Right renal pelvis (tissue), 4 donors: ENCODE results near the gene LRIT1. TPM values are rescaled to one million over a fixed set of nuclear protein-coding genes. Genes with fewer than 3 reads are reported as not detected.
A peak's percentile ranks its signal among the peaks of the same experiment; 100 is the strongest.

Experiments
- DNase-seq, 4 donors: peaks; one replicate each; pipeline ENCODE4 v3.0.0-alpha.2; 2013; ENCODE audit warnings: low read depth in 4 of 4, low spot score in 3 of 4, missing footprints in 1 of 4
- polyA plus RNA-seq, 4 donors: library from polyadenylated mRNA; unstranded; fragments of 120-200 nt; gene quantifications; one replicate each; pipeline ENCODE4 v1.2.1, GENCODE V29; 2013; ENCODE audit not compliant: insufficient read length in 4 of 4

The LRIT1 gene
- polyA plus RNA-seq, 4 donors: not detected

DNA sequence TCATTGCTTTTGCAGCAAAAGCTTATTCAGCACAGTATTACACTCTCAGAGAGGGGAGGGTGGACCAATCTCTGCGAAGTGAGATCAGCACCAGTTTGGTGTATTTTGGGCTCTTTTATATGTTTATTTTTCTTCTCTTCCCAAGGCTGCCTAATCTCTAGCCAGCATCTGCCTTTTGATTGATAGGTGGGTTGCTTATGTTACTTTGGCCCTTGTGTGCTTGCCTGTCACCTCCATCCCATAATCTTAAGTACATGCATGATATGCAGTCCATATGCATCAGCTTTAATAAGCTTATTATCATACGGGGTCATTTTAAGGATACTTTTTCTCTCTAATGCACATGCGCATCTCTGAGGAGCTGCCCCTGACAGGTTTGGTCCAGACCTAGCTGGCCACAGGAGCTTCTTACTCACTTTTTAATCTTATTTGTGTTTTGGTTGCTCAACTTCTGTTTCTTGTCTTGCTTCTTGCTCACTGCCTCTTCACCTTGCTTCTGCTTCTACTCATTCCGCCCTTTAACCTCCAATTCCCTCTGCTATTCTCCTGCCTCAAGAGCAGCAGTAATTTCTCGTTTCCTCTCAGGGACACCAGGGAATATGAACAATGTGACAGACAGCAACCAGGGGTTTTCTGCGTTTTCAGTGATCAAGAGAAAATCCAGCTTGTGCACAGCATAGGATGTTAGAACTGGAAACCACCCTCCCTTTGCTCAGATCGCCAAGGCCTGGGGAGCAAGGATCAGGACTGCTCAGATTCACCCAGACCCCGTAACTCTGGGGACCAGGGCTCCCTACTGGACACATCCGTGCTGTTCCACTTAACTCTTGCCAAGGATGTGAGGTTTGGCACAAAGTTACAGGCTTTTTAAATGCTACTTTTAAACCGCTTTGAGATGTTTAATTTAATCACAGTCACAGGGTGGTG, 13.5 kb upstream of the LRIT1 start:
- DNase-seq: no peak

DNA sequence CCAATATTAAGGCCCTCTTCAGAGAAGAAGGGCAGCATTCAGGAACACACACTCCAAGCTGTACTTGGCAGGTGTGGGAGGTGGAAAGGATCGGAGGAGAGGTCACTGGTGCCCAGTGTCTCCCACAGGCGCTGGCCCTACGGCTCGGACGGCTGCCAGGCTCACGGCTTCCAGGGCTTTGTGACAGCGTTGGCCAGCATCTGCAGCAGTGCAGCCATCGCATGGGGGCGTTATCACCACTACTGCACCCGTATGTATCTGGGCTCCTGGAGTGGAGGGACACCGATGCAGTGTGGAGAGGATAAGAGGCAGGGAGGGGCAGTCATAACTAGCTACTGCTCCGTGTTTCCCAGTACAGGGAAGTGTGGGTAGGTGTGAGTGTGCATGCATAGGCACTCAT, 7.4 kb upstream of the LRIT1 start:
- no peak for DNase-seq

DNA sequence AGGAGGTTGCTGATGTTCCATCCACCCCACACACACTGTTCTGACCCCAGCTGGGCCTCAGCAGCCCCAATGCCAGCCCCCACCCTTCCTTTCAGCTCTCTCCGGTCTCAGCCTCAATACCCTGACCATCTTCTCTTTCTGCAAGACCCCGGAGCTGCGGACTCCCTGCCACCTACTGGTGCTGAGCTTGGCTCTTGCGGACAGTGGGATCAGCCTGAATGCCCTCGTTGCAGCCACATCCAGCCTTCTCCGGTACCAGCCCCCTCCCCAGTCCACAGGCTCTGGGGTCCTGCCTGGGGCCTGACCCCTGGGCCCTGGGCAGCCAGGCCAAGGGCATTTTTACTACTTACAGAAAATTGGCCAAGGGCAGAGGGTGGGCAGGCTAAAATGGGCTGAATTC, 6.2 kb upstream of the LRIT1 start:
- no peak for DNase-seq

DNA sequence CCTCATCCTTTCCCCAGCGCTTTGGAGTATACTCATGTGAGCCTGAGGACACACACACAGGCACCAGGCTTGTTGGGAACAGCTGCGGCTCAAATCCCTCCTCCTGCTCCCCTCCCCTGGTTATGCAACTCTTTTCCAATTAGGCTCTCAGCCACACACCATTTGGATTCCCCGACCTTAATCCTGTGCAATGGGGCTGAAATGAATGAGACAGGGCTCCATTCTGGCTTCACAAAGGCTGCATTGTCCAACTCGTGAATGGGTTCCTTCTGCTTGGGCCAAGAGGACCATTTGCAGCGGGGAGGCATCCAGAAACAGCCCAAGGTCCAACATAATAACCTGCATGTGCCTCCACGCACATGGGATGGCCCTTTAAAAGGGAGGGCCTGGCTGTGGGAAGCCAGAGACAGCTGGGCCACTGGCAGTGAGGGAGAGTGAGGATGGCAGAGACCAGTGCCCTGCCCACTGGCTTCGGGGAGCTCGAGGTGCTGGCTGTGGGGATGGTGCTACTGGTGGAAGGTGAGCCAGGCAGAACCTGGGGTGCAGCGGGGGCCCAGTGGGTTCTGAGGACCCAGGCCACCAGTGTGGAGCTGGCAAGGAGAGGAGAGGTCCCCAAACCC, 3.4 kb upstream of the LRIT1 start, which contains the start of gene RGR:
Gene RGR, plus strand, starts transcription at position 403 of the 620 bp plus-strand sequence. Its CDS starts 38 bp downstream, at position 441.
- no peak for DNase-seq

DNA sequence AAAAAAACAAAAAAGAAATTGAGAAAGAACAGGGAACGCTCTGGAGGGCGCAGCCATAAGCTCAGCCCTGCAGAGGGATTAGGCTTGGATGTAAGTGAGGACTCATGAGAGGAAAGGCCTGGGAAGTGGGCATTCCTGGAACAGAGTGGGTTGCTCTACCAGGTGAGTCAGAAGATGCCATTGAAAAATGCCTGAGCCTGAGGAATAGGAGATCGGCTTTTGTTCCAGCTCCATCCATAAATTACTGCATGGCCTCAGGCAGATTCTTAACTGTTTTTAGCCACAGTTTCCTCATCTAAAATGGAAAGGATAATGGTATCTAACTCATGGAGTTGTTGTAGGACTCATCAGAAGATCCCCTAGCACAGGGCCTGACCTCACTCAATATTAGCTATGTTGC, 2.4 kb upstream of the LRIT1 start:
- DNase-seq: no peak

DNA sequence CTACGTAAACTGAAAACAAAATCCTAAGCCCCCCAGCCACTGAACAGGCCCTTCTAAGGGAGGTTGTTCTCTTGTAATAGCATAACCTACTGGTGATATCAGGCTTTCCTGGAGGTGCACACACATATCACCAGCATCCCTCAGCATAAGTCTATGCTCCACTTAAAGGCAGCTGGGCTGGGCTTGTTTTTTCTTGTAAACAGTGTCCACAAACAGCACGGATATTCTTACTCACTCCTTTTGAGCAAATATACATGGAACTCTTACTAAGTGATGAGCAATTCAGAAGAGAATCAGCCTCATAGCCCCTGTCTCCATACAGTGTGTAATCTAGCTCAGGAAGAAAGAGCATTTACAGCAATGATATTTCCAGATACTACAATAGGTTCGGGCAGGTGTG, 2.4 kb downstream of the LRIT1 start:
- no peak for DNase-seq

DNA sequence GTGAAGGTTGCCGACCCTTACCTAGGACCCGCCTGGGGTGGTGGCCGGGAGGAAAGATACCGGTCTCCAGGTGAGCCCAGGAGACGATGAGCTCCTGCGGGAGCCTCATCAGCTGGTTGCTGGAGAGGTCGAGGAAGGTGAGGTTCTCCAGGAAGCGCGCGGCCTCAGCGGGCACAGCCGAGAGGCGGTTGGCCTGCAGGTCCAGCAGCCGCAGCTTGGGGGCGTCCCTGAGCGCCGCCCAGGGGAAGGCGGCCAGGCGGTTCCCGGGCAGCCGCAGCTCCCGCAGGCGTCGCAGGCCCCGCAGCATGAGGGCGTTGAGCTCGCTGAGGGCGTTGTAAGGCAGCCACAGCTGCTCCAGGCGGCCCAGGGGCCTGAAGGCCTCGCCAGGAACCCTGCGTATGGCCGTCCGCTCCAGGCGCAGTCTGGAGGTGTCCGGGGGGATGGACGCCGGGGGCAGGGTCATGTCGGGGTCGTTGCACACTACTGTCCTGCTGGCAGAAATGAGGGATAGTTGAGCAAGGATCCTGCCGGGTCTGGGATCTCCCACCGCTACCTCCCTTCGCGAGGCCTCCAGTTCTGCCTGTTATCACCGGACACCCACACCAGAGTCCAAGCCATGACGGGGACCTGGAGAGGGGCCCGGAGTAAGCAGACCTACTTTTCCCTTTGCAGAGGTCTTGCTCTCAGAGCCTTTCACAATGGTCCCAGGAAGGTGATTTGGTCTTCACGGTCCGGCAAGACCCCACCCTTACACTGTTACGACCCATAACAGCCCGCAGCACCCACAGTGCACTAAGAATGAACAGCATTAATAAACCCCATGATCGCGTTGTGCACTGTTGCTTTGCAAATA, 3.9 kb downstream of the LRIT1 start:
- no peak for DNase-seq

DNA sequence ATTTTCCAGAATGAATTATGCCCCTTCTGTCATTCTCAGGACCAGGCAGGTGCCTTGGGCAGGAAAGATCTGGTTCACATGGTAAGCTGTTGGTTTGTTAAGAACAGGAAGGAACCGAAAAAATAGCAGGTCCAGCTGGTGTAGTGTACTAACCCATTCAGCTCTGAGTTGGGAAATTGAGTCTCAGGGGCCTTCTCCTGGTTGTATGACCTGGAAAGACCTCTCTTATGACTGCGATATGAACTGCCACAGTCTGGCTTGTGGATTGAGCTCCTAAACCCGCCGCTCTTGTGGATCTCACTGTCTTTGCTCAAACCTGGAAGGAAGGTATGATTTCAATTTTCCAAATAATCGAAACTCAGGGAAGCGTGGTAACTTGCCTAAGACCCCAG, 4.5 kb downstream of the LRIT1 start:
- no peak for DNase-seq

DNA sequence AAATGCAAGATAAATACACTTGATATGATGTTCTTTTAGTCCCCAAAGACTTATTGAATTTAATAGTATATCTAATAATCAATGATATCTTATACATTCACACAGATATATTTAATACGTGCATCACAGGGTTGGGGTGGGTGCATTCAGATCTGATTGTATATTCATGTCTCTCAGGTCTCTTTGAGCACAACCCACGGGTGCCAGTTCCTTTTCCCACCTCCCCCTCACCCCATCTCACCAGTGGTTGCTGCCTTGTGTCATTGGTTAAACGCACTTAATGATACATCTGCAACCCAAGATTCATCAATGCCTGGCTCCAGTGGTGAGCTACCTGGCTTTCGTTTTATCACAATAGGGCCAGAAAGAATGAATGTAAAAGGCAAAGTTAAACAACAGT, 6.2 kb downstream of the LRIT1 start:
- DNase-seq: no peak

DNA sequence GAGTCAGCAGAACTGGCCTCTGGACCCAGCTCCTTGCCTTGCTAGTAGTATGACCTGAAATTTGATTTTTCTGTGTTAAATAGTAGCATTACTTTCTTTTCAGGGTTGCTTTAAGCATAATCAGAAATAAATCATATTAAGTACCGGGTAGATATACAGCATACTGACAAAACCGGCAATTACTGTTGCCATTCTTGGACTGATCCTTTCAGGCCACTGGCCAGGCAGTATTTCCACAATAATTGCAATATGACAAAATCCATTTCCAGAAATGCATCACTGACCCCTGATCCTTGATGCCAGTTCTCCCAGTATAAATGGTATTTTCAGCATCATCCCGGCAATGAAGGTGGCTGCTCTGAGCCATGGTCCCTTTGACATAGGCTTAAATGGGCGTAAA, 6.9 kb downstream of the LRIT1 start:
- DNase-seq: no peak

DNA sequence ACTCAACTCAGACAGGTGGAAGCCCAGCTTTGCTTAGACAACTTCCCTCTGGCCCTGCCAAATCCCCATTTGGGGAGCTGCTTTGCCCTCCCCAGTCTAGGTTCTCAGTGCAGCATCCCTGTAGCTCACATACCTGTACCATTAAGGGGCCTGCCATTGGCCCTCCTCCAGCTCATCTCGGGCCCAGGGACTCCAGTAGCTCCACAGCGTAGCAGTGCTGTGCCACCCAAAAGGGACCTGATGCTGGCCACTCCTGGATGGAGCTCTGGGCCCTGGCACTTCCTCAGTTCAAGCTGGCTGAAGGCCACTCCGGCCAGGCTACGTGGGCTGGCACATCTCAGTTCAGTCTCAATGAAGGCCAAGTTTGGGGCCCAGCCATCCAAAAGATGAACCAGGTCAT, 7.4 kb downstream of the LRIT1 start:
- no peak for DNase-seq

DNA sequence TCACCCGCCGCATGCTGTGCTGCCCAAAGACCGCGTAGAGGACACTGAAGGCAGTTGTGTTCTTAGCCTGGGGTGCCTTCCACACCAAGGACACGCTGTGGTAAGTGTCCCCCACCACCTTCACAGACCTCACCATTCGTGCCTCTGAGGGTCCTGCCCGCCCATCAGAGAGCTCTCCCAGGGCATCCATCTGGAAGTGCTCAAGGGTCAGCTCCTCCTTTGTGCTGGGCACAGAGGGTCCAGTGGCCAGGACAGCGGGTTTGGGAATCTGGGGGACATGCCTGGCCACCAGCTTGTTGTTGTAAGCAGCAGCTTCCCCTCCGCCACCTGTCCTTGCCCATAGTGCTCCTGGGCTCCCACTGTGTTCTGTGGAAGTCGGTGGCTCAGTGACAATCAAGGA, 9.0 kb downstream of the LRIT1 start:
- no peak for DNase-seq

DNA sequence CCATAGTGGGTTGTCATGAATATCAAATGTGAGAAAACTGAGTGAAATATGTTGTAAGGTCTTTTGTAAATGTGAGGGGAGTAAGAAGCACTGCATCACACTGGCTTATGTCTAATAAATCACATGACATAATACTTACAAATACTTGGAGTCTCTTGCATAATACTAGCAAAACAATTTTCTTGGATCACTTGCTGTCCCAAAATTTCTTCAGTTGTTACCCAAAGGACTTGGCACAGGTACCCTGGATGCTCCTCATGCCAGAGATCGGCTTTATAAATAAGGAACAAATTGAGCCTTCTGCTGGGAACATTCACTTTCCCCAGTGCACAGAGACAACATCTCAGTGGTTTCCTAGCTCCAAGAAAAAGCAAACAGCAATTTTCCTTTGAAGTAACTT, 11.0 kb downstream of the LRIT1 start:
- no peak for DNase-seq

DNA sequence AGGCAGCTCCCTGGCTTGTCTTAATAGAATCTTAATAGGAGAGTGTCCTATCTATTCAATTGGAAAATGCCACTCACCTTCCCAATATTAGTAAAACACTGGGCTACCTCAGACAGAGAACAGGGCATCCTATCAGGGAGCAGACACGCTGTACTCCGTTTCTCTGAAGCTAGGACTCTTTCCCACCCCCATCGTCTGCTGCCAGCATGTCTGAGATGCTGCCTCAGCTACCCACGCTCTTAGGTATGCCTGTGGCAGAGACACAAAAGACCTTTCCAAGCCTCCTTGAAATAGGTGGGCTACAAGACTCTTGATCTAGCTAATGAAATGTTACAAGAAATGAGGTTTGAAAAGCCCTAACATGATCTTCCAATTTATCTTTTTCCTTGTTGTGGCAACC, 13.5 kb downstream of the LRIT1 start:
- no peak for DNase-seq

DNA sequence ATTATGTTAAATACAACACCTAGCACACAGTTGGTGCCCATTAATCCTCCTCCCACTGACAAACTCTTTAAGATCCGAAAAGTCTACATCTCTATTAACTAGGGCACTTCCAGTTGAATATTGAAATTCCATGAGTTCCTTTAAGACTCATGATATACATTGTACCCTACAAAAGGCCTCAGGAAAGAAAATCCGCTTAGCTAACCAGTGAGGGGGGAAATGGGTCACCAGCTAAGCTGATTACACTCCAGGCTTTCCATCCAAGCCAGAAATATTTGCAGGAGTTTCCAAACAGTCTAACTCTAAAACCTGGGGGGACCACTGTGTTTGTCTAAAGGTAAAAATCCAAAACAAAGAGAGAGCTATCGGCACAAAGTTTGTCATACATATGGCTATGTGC, 14.7 kb downstream of the LRIT1 start:
- DNase-seq: no peak

DNA sequence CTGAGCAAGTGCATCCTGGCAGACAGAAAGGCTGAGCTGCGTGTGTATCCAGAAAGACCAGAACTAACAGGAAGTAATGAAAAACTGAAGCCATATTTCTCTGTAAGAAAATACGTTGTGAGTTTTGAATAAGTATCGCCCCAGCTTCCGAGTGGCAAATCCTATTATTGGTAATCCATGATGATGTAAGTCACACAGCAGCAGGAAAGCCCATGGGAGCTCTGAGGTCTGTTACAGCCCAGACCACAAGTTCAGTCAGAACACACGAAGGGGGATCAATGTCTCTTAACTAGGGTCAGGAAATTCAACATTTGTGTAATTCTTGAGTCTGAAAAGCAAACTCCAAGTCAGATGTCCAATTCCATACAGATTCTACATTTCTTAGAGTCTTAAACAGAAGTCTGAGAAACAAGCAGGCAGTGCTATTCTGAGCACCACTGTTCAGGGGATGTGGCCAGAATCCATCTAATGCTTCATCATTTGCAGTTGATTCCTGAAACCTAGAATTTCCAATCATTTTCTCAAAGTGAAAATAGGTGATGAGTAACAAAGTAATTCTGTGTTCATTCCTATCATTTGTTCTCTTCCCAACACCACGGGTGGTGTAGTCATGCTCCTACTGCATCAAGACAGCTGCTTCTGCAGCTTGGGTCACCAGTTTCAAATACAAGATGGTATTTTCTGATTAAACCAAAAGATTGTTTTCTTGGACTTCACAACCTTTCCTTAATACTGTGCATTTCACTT, 15.7 kb downstream of the LRIT1 start, which contains the start of gene LRIT2:
Gene LRIT2, minus strand, starts transcription at position 118 of the 747 bp plus-strand sequence. Its CDS starts 24 bp downstream, at position 94.
- no peak for DNase-seq

DNA sequence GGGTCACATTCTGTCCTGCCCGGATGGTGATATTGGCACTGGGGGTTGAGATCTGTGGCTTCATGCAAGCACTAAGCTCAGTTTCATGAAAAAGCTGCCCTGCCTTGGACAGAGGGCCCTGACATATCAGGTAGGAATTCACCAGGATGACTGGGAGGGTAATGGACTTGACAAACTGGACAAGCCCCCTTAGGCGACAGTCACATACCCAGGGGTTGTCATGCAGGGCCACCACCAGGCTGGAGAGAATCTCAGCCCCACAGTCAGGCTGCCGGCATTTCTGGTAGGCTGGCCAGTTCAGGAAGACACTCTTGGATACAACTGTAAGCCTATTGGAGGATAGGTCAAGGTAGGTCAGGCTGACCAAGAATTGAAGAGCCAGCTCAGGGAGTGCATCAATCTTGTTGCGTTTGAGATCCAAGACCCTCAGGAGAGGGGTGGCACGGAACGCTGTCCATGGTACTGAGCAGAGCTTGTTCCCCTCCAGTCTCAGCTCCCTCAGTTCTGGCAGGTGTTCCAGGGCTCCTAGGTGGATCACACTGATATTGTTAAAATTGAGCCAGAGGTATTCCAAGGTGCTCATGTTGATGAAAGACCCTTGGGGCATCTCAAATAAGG, 16.8 kb downstream of the LRIT1 start:
- DNase-seq: peak; percentile 3 to 18 (median 16)

DNA sequence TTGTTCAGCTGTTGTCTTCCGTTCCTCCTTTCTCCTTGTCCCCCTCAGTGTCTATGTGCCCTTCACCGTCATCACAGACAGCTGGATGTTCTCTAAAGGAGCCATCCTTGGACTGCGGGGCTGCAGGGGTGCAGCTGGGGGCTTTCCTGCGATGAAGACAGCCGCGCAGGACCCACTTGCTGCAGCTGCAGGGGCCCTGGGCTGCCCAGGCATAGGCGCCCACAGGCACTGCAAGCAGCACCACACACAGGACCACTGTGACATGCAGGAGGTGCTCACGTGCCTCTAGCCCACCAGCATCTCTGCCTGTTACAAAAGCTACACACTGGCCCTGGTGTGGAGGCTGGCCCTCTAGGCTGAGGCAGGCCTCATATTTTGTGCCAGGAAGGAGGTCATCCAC, 19.4 kb downstream of the LRIT1 start:
- DNase-seq: no peak

DNA sequence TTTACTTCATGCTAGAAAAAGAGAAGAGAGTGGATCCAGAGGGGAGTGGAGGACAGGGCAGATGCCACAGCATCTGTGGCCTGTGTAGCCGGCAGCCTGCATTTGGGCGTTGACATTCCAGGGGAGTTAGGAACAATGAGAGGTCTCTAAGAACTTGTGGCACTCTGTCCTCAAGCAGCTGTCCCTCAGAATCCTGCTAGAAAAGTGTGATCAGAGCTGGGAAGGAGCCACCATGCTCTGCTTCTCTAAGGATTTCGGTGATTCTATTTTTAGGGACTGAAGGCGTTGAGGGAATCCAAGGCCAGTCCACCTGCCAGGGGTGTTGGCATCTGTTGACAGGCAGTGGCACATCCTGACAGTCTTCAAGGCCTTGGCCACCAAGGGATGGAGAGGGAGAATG, 23.6 kb downstream of the LRIT1 start:
- no peak for DNase-seq

DNA sequence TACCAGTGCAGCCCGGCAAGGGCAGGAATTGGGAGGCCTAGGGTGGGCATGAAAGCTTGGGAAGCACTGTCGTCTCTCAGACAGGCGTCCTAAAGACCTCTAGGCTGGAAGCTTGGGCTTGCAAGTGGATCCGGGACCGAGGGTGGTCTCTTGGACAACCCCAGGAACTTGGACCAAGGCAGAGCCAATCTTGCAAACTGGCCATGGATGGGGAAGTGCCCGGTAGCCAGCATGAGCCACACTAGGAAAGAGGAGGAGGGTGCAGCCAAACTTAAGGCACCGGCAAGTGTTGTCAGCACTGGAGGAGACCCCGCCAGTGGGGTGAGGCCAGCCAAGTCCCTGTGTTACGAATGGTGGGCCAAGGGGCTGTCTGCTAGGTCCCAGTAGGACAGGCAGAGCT, 24.5 kb downstream of the LRIT1 start:
- DNase-seq: no peak
